Activated naive CD4-positive, alpha-beta T cell (primary cell): Measurements from ENCODE around the gene SUN2.

Source experiments
- DNase-seq, 4 experiments: peaks; one replicate each; lab custom pipeline; 2025; lab: John Stamatoyannopoulos, UW

Gene SUN2

DNA sequence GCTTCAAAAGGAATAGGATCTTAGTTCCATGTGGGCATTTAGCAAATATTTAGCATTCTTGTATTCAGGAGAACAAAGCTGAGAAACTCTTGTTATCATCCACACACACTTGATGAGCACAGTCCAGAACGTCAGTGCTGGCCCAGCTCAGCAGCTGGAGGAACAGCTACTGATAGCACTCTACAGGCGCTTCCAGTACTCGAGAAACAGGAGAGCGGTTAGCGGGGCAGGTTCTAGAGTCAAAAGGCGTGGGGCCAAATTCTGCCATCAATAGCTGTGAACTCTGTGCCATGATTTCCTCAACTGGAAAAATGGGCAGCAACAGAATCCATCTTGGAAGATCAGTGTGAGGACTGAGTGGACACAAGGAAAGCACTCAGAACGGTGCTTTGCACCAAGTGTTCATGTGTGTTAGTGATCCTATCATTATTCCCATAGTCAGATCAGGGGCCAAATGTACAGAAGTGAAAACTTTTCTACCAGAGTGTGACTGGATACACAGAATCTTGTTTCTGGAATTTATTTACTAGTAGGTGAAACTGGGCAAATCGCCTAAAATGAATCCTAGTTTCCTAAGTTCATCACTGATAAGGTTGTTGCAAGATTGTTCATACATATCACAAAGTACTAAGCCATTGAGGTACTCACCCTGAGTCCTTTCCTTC lies 58.2 kb downstream of the SUN2 start:
- no peak for DNase-seq

GRCh38 chr22:38696606-38697424 lies 59.0 kb downstream of the SUN2 start:
- DNase-seq = peak in 1 of 4 experiments; percentile 4

DNA sequence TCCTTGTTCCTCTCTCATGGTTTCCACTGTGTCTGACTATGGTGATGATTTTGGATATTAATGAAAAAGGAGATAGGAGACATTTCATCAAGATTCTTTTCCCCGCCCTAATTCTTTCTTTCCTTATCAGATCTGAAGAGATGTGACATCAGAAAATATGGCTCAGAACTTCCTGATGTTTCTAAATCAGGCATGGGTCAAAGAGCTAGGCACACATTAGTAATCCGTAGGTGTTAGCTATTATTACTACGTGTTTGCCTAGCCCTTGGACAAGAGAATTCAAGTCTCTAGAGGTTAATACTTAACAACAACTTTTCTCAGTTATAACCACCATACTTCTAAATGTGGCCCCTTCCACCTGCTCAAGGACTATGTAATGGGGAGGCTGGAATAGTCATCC lies 60.9 kb downstream of the SUN2 start:
- DNase-seq = no peak

DNA sequence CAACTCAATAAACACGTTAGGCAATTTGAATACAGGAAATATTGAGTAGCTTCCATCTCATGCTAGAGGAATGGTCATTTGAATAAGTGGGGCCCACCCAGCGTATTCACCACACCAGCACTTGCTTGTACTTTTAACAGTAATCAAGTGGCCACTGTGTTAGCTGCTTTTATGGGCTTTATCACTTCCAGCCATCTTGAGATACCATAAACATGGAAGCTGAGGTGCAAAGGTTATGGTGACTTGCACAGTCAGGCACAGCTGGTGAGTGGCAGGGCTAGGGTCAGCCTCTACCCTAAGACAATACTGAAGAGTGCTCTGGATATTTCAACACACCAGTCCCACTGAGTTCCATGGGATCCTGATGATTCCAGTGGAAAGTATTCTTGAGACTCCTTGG lies 61.7 kb downstream of the SUN2 start:
- DNase-seq = no peak

DNA sequence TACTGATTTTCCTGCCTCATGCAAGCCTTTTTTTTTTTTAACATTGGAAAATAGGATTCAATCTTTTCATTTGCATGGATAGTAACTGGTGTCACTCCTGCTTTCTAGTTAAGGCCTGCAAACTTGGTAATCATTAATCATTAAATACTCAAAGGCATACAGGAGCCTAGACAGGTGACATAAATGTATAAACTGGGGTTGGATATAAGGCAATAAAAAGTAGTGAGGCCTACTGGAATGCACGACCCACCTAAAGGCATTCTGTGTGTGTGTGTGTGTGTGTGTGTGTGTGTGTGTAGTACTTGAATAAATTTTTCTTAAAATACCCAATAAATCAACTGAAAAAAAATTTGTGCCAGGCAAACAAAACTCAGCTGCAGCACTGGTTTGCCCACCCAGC lies 66.1 kb downstream of the SUN2 start:
- DNase-seq = no peak

- DNase-seq = no peak
Measured at GRCh38 chr22:38685761-38686160, 70.0 kb downstream of the SUN2 start.

- no peak for DNase-seq
Measured at GRCh38 chr22:38684895-38685294, 70.9 kb downstream of the SUN2 start.
